ENCODE results near the gene BEND3. TPM values are rescaled to one million over a fixed set of nuclear protein-coding genes. Genes with fewer than 3 reads are reported as not detected.

BEND3 gene
- total RNA-seq, 3 donors from 2014 or later (not counting 1 experiment from before 2014, with no cell fraction given): 1.3 to 1.6 (median 1.3) TPM

- H3K4me3 Mint-ChIP-seq: no peak overlapping the region
- H3K27me3 Mint-ChIP-seq (ENCODE audit: low read depth in 2 of 2): no peaks in the 10 kb centered on the region
- Histone ChIP-seq H3K4me1 (ENCODE audit: control insufficient read depth, insufficient read depth, low read length) (no peaks in the 10 kb centered on the region), H3K27ac (ENCODE audit: low read length) (no peak overlapping the region), H3K27me3 (ENCODE audit: control insufficient read depth, insufficient read depth, low read length) (no peaks in the 10 kb centered on the region), H3K9me3 (ENCODE audit: control insufficient read depth, insufficient read depth, low read length) (no peaks in the 10 kb centered on the region), H3K4me3 (ENCODE audit: low read length) (no peak overlapping the region), H3K36me3 (ENCODE audit: control insufficient read depth, insufficient read depth, low read length) (no peaks in the 10 kb centered on the region)
- H3K36me3 Mint-ChIP-seq: no peaks in the 10 kb centered on the region
- DNase-seq (no peak), ATAC-seq (no peak)
- no peak for TF ChIP-seq CTCF (IDR thresholded peaks at IDR 0.05)
- H3K27ac Mint-ChIP-seq: no peak overlapping the region
- intact Hi-C loops (cut with micrococcal nuclease): no loop called here
- WGBS (ENCODE audit: insufficient coverage): over 99% methylated on average over 6 of the region's 6 CpGs
- peaks cover 0 to 3% of the 10 kb centered on the region in 2 donors for H3K9me3 Mint-ChIP-seq
- H3K4me1 Mint-ChIP-seq: no peaks in the 10 kb centered on the region
These were observed 31.4 kb downstream of the BEND3 start for GRCh38 chr6:107083921-107084320.

- Histone ChIP-seq H3K4me1 (ENCODE audit: control insufficient read depth, insufficient read depth, low read length) (no peaks in the 10 kb centered on the region), H3K27me3 (ENCODE audit: control insufficient read depth, insufficient read depth, low read length) (no peaks in the 10 kb centered on the region), H3K36me3 (ENCODE audit: control insufficient read depth, insufficient read depth, low read length) (no peaks in the 10 kb centered on the region), H3K27ac (ENCODE audit: low read length) (no peak overlapping the region), H3K4me3 (ENCODE audit: low read length) (no peak overlapping the region), H3K9me3 (ENCODE audit: control insufficient read depth, insufficient read depth, low read length) (no peaks in the 10 kb centered on the region)
- intact Hi-C loops (cut with micrococcal nuclease): no loop called here
- Mint-ChIP-seq H3K4me3 (no peak overlapping the region), H3K27ac (no peak overlapping the region), H3K36me3 (no peaks in the 10 kb centered on the region), H3K4me1 (no peaks in the 10 kb centered on the region), H3K27me3 (ENCODE audit: low read depth in 2 of 2) (no peaks in the 10 kb centered on the region), H3K9me3 (peaks cover 0 to 3% of the 10 kb centered on the region in 2 donors)
- DNase-seq (no peak), ATAC-seq (no peak)
- no peak for TF ChIP-seq CTCF (IDR thresholded peaks at IDR 0.05)
- 80% methylated on average over 10 of the region's 10 CpGs for WGBS (ENCODE audit: insufficient coverage)
These were observed 32.1 kb downstream of the BEND3 start for GRCh38 chr6:107083047-107083768.

GRCh38 chr6:107082045-107082444, 33.3 kb downstream of the BEND3 start:
- ATAC-seq (no peak), DNase-seq (no peak)
- Histone ChIP-seq H3K9me3 (ENCODE audit: control insufficient read depth, insufficient read depth, low read length) (no peaks in the 10 kb centered on the region), H3K36me3 (ENCODE audit: control insufficient read depth, insufficient read depth, low read length) (no peaks in the 10 kb centered on the region), H3K4me3 (ENCODE audit: low read length) (no peak overlapping the region), H3K27me3 (ENCODE audit: control insufficient read depth, insufficient read depth, low read length) (no peaks in the 10 kb centered on the region), H3K27ac (ENCODE audit: low read length) (no peak overlapping the region), H3K4me1 (ENCODE audit: control insufficient read depth, insufficient read depth, low read length) (no peaks in the 10 kb centered on the region)
- Mint-ChIP-seq H3K36me3 (no peaks in the 10 kb centered on the region), H3K27me3 (ENCODE audit: low read depth in 2 of 2) (no peaks in the 10 kb centered on the region), H3K27ac (no peak overlapping the region), H3K4me3 (no peak overlapping the region), H3K4me1 (no peaks in the 10 kb centered on the region), H3K9me3 (peaks cover 0 to 3% of the 10 kb centered on the region in 2 donors)
- WGBS (ENCODE audit: insufficient coverage): 92% methylated on average over 3 of the region's 4 CpGs
- intact Hi-C loops (cut with micrococcal nuclease): no loop called here
- TF ChIP-seq CTCF (IDR thresholded peaks at IDR 0.05): no peak

GRCh38 chr6:107080036-107080435, 35.3 kb downstream of the BEND3 start:
- Mint-ChIP-seq H3K27me3 (ENCODE audit: low read depth in 2 of 2) (no peaks in the 10 kb centered on the region), H3K4me1 (no peaks in the 10 kb centered on the region), H3K9me3 (peaks cover 0 to 3% of the 10 kb centered on the region in 2 donors), H3K27ac (no peak overlapping the region), H3K36me3 (no peaks in the 10 kb centered on the region), H3K4me3 (no peak overlapping the region)
- H3K4me1 ChIP-seq (ENCODE audit: control insufficient read depth, insufficient read depth, low read length): no peaks in the 10 kb centered on the region
- no peak overlapping the region for H3K4me3 ChIP-seq (ENCODE audit: low read length)
- 100% methylated on average over 2 of the region's 5 CpGs for WGBS (ENCODE audit: insufficient coverage)
- no peaks in the 10 kb centered on the region for H3K36me3 ChIP-seq (ENCODE audit: control insufficient read depth, insufficient read depth, low read length)
- no peaks in the 10 kb centered on the region for H3K9me3 ChIP-seq (ENCODE audit: control insufficient read depth, insufficient read depth, low read length)
- no peak overlapping the region for H3K27ac ChIP-seq (ENCODE audit: low read length)
- intact Hi-C loops (cut with micrococcal nuclease): no loop called here
- ATAC-seq (no peak), DNase-seq (no peak)
- TF ChIP-seq CTCF (IDR thresholded peaks at IDR 0.05): no peak
- no peaks in the 10 kb centered on the region for H3K27me3 ChIP-seq (ENCODE audit: control insufficient read depth, insufficient read depth, low read length)

Data from natural killer cell (primary cell).